Activated naive CD4-positive, alpha-beta T cell treated with anti-CD3 and anti-CD28 coated beads, Interleukin-2, amount 50 U/mL, for 72 hours (primary cell): ENCODE data around the gene LAMB2. TPM values are rescaled to one million over a fixed set of nuclear protein-coding genes. Genes with fewer than 3 reads are reported as not detected.

Experiments used
- ATAC-seq, 2 donors: fragments of 150-1000 bp; cut with Tn5 transposase; 2 replicates each; pipeline ENCODE4 v1.10.0; 2021; ENCODE audit warnings: mild to moderate bottlenecking in 2 of 2, moderate library complexity in 2 of 2
- DNase-seq, 2 donors: peaks; one replicate each; pipeline ENCODE4 v3.0.0; 2021 to 2022; ENCODE audit warnings: low spot score in 2 of 2
- H3K27ac Mint-ChIP-seq, 2 donors: one replicate each; pipeline ENCODE4 v1.8.0; 2022; ENCODE audit warnings: mild to moderate bottlenecking in 2 of 2, mixed read lengths in 2 of 2
- H3K36me3 Mint-ChIP-seq, 2 donors: one replicate each; pipeline ENCODE4 v1.8.0; 2022; ENCODE audit warnings: mixed read lengths in 2 of 2
- H3K9me3 Mint-ChIP-seq, 2 donors: one replicate each; pipeline ENCODE4 v1.8.0; 2022; ENCODE audit warnings: mixed read lengths in 2 of 2
- total RNA-seq, 2 donors: library from RNA; stranded (reverse); gene quantifications; one replicate each; pipeline ENCODE4 v1.2.3, GENCODE V29; 2022

Gene LAMB2
- total RNA-seq, 2 donors from 2014 or later, result 1.4 TPM; not detected in 1

- peak overlapping the region; percentile 96 to 97 for H3K27ac Mint-ChIP-seq
- no peaks in the 10 kb centered on the region for H3K9me3 Mint-ChIP-seq
- no peak for DNase-seq
- peaks cover 22 to 31% of the 10 kb centered on the region in 2 donors for H3K36me3 Mint-ChIP-seq
- no peak for ATAC-seq
These were observed 32.3 kb upstream of the LAMB2 start for GRCh38 chr3:49164983-49165720.

- Mint-ChIP-seq H3K36me3 (peaks cover 22 to 31% of the 10 kb centered on the region in 2 donors), H3K9me3 (no peaks in the 10 kb centered on the region), H3K27ac (peak overlapping the region; percentile 29 to 35)
- ATAC-seq (no peak), DNase-seq (no peak)
These were observed 30.8 kb upstream of the LAMB2 start for GRCh38 chr3:49163609-49164008.

- peaks cover 22 to 31% of the 10 kb centered on the region in 2 donors for H3K36me3 Mint-ChIP-seq
- H3K9me3 Mint-ChIP-seq, result no peaks in the 10 kb centered on the region
- ATAC-seq (no peak), DNase-seq (no peak)
- peak overlapping the region in 1 of 2 donors; percentile 35 for H3K27ac Mint-ChIP-seq
These were observed 30.0 kb upstream of the LAMB2 start for GRCh38 chr3:49162751-49163419.

- H3K9me3 Mint-ChIP-seq, result no peaks in the 10 kb centered on the region
- no peak overlapping the region for H3K27ac Mint-ChIP-seq
- no peak for DNase-seq
- H3K36me3 Mint-ChIP-seq, result peaks cover 22 to 31% of the 10 kb centered on the region in 2 donors
- peak; percentile 21 to 55 for ATAC-seq
These were observed 29.1 kb upstream of the LAMB2 start for GRCh38 chr3:49161808-49162530.

GRCh38 chr3:49161197-49161596 is 28.3 kb upstream of the LAMB2 start:
- DNase-seq, result no peak
- Mint-ChIP-seq H3K9me3 (no peaks in the 10 kb centered on the region), H3K27ac (no peak overlapping the region), H3K36me3 (peaks cover 22 to 24% of the 10 kb centered on the region in 2 donors)
- no peak for ATAC-seq

- Mint-ChIP-seq H3K36me3 (peaks cover 4 to 5% of the 10 kb centered on the region in 2 donors), H3K9me3 (no peaks in the 10 kb centered on the region), H3K27ac (no peak overlapping the region)
- ATAC-seq (no peak), DNase-seq (no peak)
These were observed 25.9 kb upstream of the LAMB2 start for GRCh38 chr3:49158792-49159191.

GRCh38 chr3:49158103-49158709 is 25.4 kb upstream of the LAMB2 start:
- DNase-seq, result peak in 1 of 2 donors; percentile 54
- peak; percentile 69 to 79 for ATAC-seq
- H3K27ac Mint-ChIP-seq, result peak overlapping the region; percentile 1 to 10
- no peaks in the 10 kb centered on the region for H3K36me3 Mint-ChIP-seq
- no peaks in the 10 kb centered on the region for H3K9me3 Mint-ChIP-seq

GRCh38 chr3:49157289-49157688 is 24.4 kb upstream of the LAMB2 start:
- DNase-seq, result no peak
- Mint-ChIP-seq H3K9me3 (no peaks in the 10 kb centered on the region), H3K27ac (no peak overlapping the region), H3K36me3 (no peaks in the 10 kb centered on the region)
- ATAC-seq, result no peak

- Mint-ChIP-seq H3K36me3 (no peaks in the 10 kb centered on the region), H3K27ac (peak overlapping the region in 1 of 2 donors; percentile 4), H3K9me3 (no peaks in the 10 kb centered on the region)
- ATAC-seq, result no peak
- no peak for DNase-seq
These were observed 20.6 kb upstream of the LAMB2 start for GRCh38 chr3:49153349-49153912.

- Mint-ChIP-seq H3K27ac (peak overlapping the region in 1 of 2 donors; percentile 79), H3K36me3 (no peaks in the 10 kb centered on the region), H3K9me3 (no peaks in the 10 kb centered on the region)
- no peak for ATAC-seq
- no peak for DNase-seq
These were observed 18.8 kb upstream of the LAMB2 start for GRCh38 chr3:49151610-49152009.

GRCh38 chr3:49148159-49148558 is 15.3 kb upstream of the LAMB2 start:
- ATAC-seq, result no peak
- Mint-ChIP-seq H3K27ac (no peak overlapping the region), H3K36me3 (no peaks in the 10 kb centered on the region), H3K9me3 (no peaks in the 10 kb centered on the region)
- no peak for DNase-seq

GRCh38 chr3:49140080-49140479 is 7.2 kb upstream of the LAMB2 start:
- Mint-ChIP-seq H3K36me3 (no peaks in the 10 kb centered on the region), H3K9me3 (no peaks in the 10 kb centered on the region), H3K27ac (no peak overlapping the region)
- no peak for DNase-seq
- ATAC-seq, result no peak

- Mint-ChIP-seq H3K27ac (no peak overlapping the region), H3K9me3 (no peaks in the 10 kb centered on the region), H3K36me3 (no peaks in the 10 kb centered on the region)
- ATAC-seq, result no peak
- no peak for DNase-seq
These were observed 2.6 kb upstream of the LAMB2 start for GRCh38 chr3:49135499-49135898.

GRCh38 chr3:49134471-49135265 is 1.8 kb upstream of the LAMB2 start:
- Mint-ChIP-seq H3K27ac (no peak overlapping the region), H3K9me3 (no peaks in the 10 kb centered on the region), H3K36me3 (no peaks in the 10 kb centered on the region)
- ATAC-seq (no peak), DNase-seq (no peak)

- no peak for ATAC-seq
- Mint-ChIP-seq H3K27ac (no peak overlapping the region), H3K36me3 (no peaks in the 10 kb centered on the region), H3K9me3 (no peaks in the 10 kb centered on the region)
- no peak for DNase-seq
These were observed 539 bp upstream of the LAMB2 start for GRCh38 chr3:49133226-49133951.
